ENCODE results near the gene IP6K2.

- TF ChIP-seq, protein P1, sequence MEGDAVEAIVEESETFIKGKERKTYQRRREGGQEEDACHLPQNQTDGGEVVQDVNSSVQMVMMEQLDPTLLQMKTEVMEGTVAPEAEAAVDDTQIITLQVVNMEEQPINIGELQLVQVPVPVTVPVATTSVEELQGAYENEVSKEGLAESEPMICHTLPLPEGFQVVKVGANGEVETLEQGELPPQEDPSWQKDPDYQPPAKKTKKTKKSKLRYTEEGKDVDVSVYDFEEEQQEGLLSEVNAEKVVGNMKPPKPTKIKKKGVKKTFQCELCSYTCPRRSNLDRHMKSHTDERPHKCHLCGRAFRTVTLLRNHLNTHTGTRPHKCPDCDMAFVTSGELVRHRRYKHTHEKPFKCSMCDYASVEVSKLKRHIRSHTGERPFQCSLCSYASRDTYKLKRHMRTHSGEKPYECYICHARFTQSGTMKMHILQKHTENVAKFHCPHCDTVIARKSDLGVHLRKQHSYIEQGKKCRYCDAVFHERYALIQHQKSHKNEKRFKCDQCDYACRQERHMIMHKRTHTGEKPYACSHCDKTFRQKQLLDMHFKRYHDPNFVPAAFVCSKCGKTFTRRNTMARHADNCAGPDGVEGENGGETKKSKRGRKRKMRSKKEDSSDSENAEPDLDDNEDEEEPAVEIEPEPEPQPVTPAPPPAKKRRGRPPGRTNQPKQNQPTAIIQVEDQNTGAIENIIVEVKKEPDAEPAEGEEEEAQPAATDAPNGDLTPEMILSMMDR (IDR thresholded peaks at IDR 0.05 in 4 of 5, conservative IDR thresholded peaks at IDR 0.05 in 1 of 5) = no peak
- no peak for TF ChIP-seq POLR2A (IDR thresholded peaks at IDR 0.05)
These were observed 23.2 kb downstream of the IP6K2 start for GRCh38 chr3:48693826-48694225.
